Gastroesophageal sphincter (tissue), 4 donors: ENCODE results near the gene PLEKHG4B. TPM values are rescaled to one million over a fixed set of nuclear protein-coding genes. Genes with fewer than 3 reads are reported as not detected.
"Not testable (repeated sequence)": the region's sequence is repeated elsewhere in the genome, so short reads cannot be mapped to it uniquely, and the experiment has no call there.

ENCODE experiments used
- ATAC-seq: fragments of 150-250 bp; one replicate; pipeline ENCODE4 v1.9.1; 2016; ENCODE audit warnings: mild to moderate bottlenecking, moderate library complexity
- H3K27ac ChIP-seq, 4 donors: fragments of 200-600 bp; sonication (generic) in 3 of 4; 1 replicate in 3 of 4; 2 replicates in 1 of 4; pipeline ENCODE4 v1.5.1; 2016 to 2019
- H3K27me3 ChIP-seq: fragments of 200-600 bp; sonication (generic); one replicate; pipeline ENCODE4 v1.5.1; 2019
- H3K36me3 ChIP-seq, 2 donors: fragments of 200-600 bp; sonication (generic); one replicate each; pipeline ENCODE4 v1.5.1; 2019; ENCODE audit warnings: control low read depth in 1 of 2
- H3K4me1 ChIP-seq, 3 donors: fragments of 200-600 bp; sonication (generic); 1 replicate in 2 of 3; 2 replicates in 1 of 3; pipeline ENCODE4 v1.5.1; 2016 to 2019; ENCODE audit warnings: control low read depth in 2 of 3
- H3K4me3 ChIP-seq, 2 donors: fragments of 200-600 bp; sonication (generic); one replicate each; pipeline ENCODE4 v1.5.1; 2019; ENCODE audit warnings: mild to moderate bottlenecking in 1 of 2, moderate library complexity in 1 of 2
- H3K9me3 ChIP-seq, 3 donors: fragments of 200-600 bp; sonication (generic); one replicate each; pipeline ENCODE4 v1.5.1; 2017 to 2019; ENCODE audit warnings: control low read depth in 2 of 3
- EP300 ChIP-seq: sonication (generic); formaldehyde crosslinking; IDR thresholded peaks from one replicate; pipeline ENCODE4 v1.6.1; 2017; ENCODE audit warnings: antibody characterized with exemption, mild to moderate bottlenecking
- POLR2A ChIP-seq, 2 donors: fragments of 450-650 bp; IDR thresholded peaks; one replicate each; pipeline ENCODE4 v1.6.1; 2017; ENCODE audit warnings: antibody characterized with exemption in 2 of 2, mild to moderate bottlenecking in 2 of 2, moderate library complexity in 1 of 2
- POLR2AphosphoS5 ChIP-seq: sonication (generic); formaldehyde crosslinking; IDR thresholded peaks from one replicate; pipeline ENCODE4 v1.6.1; 2017; ENCODE audit warnings: antibody characterized with exemption
- WGBS, 2 donors: methylation state at CpG; one replicate each; pipeline ENCODE4 v1.1.5; 2018; ENCODE audit warnings: low coverage in 1 of 2; 5-methylcytosine and 5-hydroxymethylcytosine counted together
- total RNA-seq, 4 donors: library from RNA; depleted of rRNA; stranded (reverse); fragments of >200 nt; gene quantifications; one replicate each; pipeline ENCODE4 v1.1.0, GENCODE V29; 2016
- TF ChIP-seq, protein P1 (sequence below), 4 experiments: fragments of 200-600 bp in 2 of 4; fragments of 450-650 bp in 2 of 4; sonication (generic) in 1 of 4; IDR thresholded peaks; one replicate each; pipeline ENCODE4 v1.5.1; 2017 to 2019; ENCODE audit warnings: antibody characterized with exemption in 4 of 4, mild to moderate bottlenecking in 2 of 4, moderate library complexity in 2 of 4

PLEKHG4B gene
- total RNA-seq, 4 donors from 2014 or later: under 0.01 to 0.66 (median 0.15) TPM; not detected in 1

- WGBS, 2 donors: 83 to 85% methylated on average over 1 to 3 of the region's 10 CpGs
- TF ChIP-seq, protein P1, sequence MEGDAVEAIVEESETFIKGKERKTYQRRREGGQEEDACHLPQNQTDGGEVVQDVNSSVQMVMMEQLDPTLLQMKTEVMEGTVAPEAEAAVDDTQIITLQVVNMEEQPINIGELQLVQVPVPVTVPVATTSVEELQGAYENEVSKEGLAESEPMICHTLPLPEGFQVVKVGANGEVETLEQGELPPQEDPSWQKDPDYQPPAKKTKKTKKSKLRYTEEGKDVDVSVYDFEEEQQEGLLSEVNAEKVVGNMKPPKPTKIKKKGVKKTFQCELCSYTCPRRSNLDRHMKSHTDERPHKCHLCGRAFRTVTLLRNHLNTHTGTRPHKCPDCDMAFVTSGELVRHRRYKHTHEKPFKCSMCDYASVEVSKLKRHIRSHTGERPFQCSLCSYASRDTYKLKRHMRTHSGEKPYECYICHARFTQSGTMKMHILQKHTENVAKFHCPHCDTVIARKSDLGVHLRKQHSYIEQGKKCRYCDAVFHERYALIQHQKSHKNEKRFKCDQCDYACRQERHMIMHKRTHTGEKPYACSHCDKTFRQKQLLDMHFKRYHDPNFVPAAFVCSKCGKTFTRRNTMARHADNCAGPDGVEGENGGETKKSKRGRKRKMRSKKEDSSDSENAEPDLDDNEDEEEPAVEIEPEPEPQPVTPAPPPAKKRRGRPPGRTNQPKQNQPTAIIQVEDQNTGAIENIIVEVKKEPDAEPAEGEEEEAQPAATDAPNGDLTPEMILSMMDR (IDR thresholded peaks at IDR 0.05): no peak
- no peak for TF ChIP-seq POLR2AphosphoS5
- ATAC-seq: no peak
- H3K27ac ChIP-seq: no peak overlapping the region
- no peak overlapping the region for H3K4me3 ChIP-seq
- peaks cover 0 to 13% of the 10 kb centered on the region in 2 donors for H3K36me3 ChIP-seq
- no peaks in the 10 kb centered on the region for H3K9me3 ChIP-seq
- H3K4me1 ChIP-seq: peaks cover 0 to 6% (median 3%) of the 10 kb centered on the region in 3 donors
- H3K27me3 ChIP-seq: peaks cover 15% of the 10 kb centered on the region
These were observed 104.4 kb downstream of the PLEKHG4B start for GRCh38 chr5:196350-196749.

DNA sequence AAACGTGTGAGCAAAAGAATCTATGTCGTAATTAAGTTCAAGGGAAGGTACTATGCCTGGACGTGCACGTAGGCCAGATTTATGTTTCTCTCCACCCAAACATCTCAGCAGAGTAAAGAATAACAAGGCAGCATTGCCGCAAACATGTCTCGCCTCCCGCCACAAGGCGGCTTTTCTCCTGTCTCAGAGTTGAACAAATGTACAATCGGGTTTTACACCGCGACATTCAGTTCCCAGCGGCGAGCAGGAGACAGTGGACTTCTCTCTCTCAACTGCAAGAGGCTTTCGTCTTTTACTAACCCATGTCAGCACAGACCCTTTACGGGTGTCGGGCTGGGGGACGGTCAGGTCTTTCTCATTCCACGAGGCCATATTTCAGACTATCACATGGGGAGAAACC, 105.1 kb downstream of the PLEKHG4B start:
- H3K4me3 ChIP-seq, H3K27me3 ChIP-seq, H3K27ac ChIP-seq, H3K4me1 ChIP-seq, H3K9me3 ChIP-seq, ATAC-seq: not testable (repeated sequence)
- WGBS, 2 donors: 54 to 60% methylated on average over 9 to 11 of the region's 18 CpGs
- peaks cover 0 to 13% of the 10 kb centered on the region in 2 donors for H3K36me3 ChIP-seq

- no peaks in the 10 kb centered on the region for H3K9me3 ChIP-seq
- H3K27me3 ChIP-seq: peaks cover 4% of the 10 kb centered on the region
- peaks cover 0 to 19% of the 10 kb centered on the region in 2 donors for H3K36me3 ChIP-seq
- H3K27ac ChIP-seq: no peak overlapping the region
- no peaks in the 10 kb centered on the region for H3K4me1 ChIP-seq
- 89% methylated on average over 4 of the region's 12 CpGs; no CpG with 5 or more reads in 1 of the 2 donors for WGBS, 2 donors
- TF ChIP-seq, protein P1 (IDR thresholded peaks at IDR 0.05): no peak
- H3K4me3 ChIP-seq: no peak overlapping the region
- ATAC-seq: no peak
These were observed 106.0 kb downstream of the PLEKHG4B start for GRCh38 chr5:197892-198489.

- WGBS, 2 donors: 100% methylated on average over 1 of the region's 21 CpGs; no CpG with 5 or more reads in 1 of the 2 donors
- H3K4me3 ChIP-seq: no peak overlapping the region
- H3K27me3 ChIP-seq: peaks cover 2% of the 10 kb centered on the region
- H3K27ac ChIP-seq: no peak overlapping the region
- no peaks in the 10 kb centered on the region for H3K9me3 ChIP-seq
- TF ChIP-seq EP300 (no peak), POLR2A (IDR thresholded peaks at IDR 0.05) (no peak), POLR2AphosphoS5 (no peak)
- TF ChIP-seq, protein P1 (IDR thresholded peaks at IDR 0.05): no peak
- H3K4me1 ChIP-seq: no peaks in the 10 kb centered on the region
- ATAC-seq: no peak
- peaks cover 0 to 26% of the 10 kb centered on the region in 2 donors for H3K36me3 ChIP-seq
These were observed 106.7 kb downstream of the PLEKHG4B start for GRCh38 chr5:198516-199196.

DNA sequence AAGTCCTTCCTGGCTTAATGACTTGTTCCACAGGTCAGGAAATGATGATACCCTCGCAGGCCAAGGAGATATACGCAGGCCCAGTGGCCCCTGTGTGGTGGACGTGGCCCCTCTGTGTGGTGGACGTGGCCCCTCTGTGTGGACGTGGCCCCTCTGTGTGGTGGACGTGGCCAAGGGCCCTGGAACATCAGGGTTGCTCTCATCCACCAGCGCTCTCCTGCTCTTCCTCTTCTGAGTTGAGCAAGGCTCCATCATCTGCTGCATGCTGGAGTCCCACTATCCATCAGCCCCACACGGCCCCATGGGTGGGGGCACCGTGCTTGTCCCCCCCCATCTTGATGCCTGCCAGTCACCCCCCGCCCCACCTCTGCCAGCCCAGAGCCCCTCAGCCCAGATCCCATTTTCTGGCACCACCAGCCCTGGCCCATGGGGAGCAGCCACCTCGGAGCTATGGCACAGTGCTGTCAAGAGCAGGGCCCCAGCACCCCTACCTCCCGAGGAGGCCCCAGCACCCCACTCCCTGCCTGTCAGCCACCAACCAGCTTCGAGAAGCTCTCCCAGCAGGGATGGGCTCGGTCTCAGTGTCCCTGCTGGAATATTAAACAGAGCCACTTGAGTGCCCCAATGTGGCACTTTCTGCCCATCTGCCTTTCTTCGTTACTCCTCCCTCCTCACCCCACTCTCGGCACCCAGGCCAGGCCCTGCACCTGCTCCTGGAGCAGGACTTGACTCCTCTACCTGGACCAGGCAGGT, 107.4 kb downstream of the PLEKHG4B start:
- no peaks in the 10 kb centered on the region for H3K4me1 ChIP-seq
- ATAC-seq: no peak
- H3K9me3 ChIP-seq: no peaks in the 10 kb centered on the region
- WGBS, 2 donors: 100% methylated on average over 1 of the region's 16 CpGs; no CpG with 5 or more reads in 1 of the 2 donors
- peaks cover 0 to 33% of the 10 kb centered on the region in 2 donors for H3K36me3 ChIP-seq
- TF ChIP-seq EP300: no peak
- no peak for TF ChIP-seq POLR2A (IDR thresholded peaks at IDR 0.05)
- no peak for TF ChIP-seq POLR2AphosphoS5
- TF ChIP-seq, protein P1 (IDR thresholded peaks at IDR 0.05): no peak
- H3K27me3 ChIP-seq: no peaks in the 10 kb centered on the region
- H3K27ac ChIP-seq: no peak overlapping the region
- H3K4me3 ChIP-seq: no peak overlapping the region
